ENCODE data around the gene NEDD4L. TPM values are rescaled to one million over a fixed set of nuclear protein-coding genes. Genes with fewer than 3 reads are reported as not detected.
A peak's percentile ranks its signal among the peaks of the same experiment; 100 is the strongest.

NEDD4L gene
- total and polyA plus RNA-seq, 10 of the 15 experiments (the other 5 are each of a cell fraction or from before 2014, with no cell fraction given), result 7.4 to 24.0 (median 17.7) TPM

DNA sequence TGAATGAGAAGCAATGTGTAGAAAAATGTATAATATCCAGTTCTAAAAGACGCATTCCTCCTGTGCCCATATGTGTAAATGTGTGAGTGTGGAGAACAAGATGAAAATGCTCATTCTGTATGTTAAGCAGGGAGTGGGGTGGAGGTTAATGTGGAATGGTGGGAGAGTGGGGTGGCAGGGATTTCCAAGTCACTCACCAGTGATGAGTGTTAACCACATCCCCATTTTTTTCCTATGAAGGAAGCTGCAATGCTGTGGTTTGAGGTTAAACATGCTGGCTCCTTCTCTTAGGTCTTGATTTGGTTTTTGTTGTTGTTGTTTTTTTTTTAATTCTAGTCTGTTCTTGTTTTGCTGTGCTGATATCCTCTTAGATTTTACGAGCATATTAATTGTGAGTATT lies 169.4 kb downstream of the NEDD4L start (continued):
- no peak for TF ChIP-seq ZBTB4 (CRISPR knock-in tag; IDR thresholded peaks at IDR 0.05)
- TF ChIP-seq NFYA (IDR thresholded peaks at IDR 0.05; ENCODE audit: borderline replicate concordance, low read depth, low read length), result no peak
- TF ChIP-seq, protein P1, sequence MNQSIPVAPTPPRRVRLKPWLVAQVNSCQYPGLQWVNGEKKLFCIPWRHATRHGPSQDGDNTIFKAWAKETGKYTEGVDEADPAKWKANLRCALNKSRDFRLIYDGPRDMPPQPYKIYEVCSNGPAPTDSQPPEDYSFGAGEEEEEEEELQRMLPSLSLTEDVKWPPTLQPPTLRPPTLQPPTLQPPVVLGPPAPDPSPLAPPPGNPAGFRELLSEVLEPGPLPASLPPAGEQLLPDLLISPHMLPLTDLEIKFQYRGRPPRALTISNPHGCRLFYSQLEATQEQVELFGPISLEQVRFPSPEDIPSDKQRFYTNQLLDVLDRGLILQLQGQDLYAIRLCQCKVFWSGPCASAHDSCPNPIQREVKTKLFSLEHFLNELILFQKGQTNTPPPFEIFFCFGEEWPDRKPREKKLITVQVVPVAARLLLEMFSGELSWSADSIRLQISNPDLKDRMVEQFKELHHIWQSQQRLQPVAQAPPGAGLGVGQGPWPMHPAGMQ (IDR thresholded peaks at IDR 0.05; ENCODE audit: borderline replicate concordance), result no peak
- peak; percentile 83 for TF ChIP-seq RUNX3 (IDR thresholded peaks at IDR 0.05; ENCODE audit: low read length)
- TF ChIP-seq, protein P2, sequence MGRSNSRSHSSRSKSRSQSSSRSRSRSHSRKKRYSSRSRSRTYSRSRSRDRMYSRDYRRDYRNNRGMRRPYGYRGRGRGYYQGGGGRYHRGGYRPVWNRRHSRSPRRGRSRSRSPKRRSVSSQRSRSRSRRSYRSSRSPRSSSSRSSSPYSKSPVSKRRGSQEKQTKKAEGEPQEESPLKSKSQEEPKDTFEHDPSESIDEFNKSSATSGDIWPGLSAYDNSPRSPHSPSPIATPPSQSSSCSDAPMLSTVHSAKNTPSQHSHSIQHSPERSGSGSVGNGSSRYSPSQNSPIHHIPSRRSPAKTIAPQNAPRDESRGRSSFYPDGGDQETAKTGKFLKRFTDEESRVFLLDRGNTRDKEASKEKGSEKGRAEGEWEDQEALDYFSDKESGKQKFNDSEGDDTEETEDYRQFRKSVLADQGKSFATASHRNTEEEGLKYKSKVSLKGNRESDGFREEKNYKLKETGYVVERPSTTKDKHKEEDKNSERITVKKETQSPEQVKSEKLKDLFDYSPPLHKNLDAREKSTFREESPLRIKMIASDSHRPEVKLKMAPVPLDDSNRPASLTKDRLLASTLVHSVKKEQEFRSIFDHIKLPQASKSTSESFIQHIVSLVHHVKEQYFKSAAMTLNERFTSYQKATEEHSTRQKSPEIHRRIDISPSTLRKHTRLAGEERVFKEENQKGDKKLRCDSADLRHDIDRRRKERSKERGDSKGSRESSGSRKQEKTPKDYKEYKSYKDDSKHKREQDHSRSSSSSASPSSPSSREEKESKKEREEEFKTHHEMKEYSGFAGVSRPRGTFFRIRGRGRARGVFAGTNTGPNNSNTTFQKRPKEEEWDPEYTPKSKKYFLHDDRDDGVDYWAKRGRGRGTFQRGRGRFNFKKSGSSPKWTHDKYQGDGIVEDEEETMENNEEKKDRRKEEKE (IDR thresholded peaks at IDR 0.05), result no peak
- peak; percentile 60 for TF ChIP-seq IKZF1 (conservative IDR thresholded peaks at IDR 0.05)
- TF ChIP-seq SUPT20H (IDR thresholded peaks at IDR 0.05; ENCODE audit: borderline replicate concordance, control insufficient read depth, low read depth, low read length), result no peak
- no peak for TF ChIP-seq PAX5 (IDR thresholded peaks at IDR 0.05; ENCODE audit: borderline replicate concordance, low read depth, low read length)
- TF ChIP-seq BRCA1 (IDR thresholded peaks at IDR 0.05; ENCODE audit: low read depth, low read length), result no peak
- TF ChIP-seq NBN (IDR thresholded peaks at IDR 0.05), result no peak
- no peak for TF ChIP-seq ZNF217 (IDR thresholded peaks at IDR 0.05)
- no peak for TF ChIP-seq STAT1 (conservative IDR thresholded peaks at IDR 0.05)
- no peak for TF ChIP-seq ZNF622 (IDR thresholded peaks at IDR 0.05)
- no peak for TF ChIP-seq CREM (IDR thresholded peaks at IDR 0.05; ENCODE audit: low read depth)
- no peak for TF ChIP-seq ATF7 (IDR thresholded peaks at IDR 0.05; ENCODE audit: low read depth)
- TF ChIP-seq TBL1XR1 (IDR thresholded peaks at IDR 0.05; ENCODE audit: low read depth, low read length), result no peak
- no peak for TF ChIP-seq IRF3 (IDR thresholded peaks at IDR 0.05)
- no peak for TF ChIP-seq SMARCA5 (IDR thresholded peaks at IDR 0.05)
- TF ChIP-seq CBX3 (IDR thresholded peaks at IDR 0.05; ENCODE audit: borderline replicate concordance, low read depth), result no peak
- TF ChIP-seq BHLHE40 (IDR thresholded peaks at IDR 0.05; ENCODE audit: borderline replicate concordance in 1 of 2, low read depth in 2 of 2, low read length in 1 of 2), result peak in 1 of 2 experiments; percentile 44; a peak in 1 of 4 replicates
- TF ChIP-seq TAF1 (IDR thresholded peaks at IDR 0.05; ENCODE audit: borderline replicate concordance, low read depth, low read length), result no peak
- no peak for TF ChIP-seq CBX5 (IDR thresholded peaks at IDR 0.05; ENCODE audit: low read depth)
- TF ChIP-seq YY1 (IDR thresholded peaks at IDR 0.05; ENCODE audit: low read depth, low read length), result no peak
- TF ChIP-seq CEBPB (IDR thresholded peaks at IDR 0.05; ENCODE audit: borderline replicate concordance in 1 of 2, low read depth in 2 of 2, low read length in 2 of 2), result no peak
